Measurements from ENCODE around the gene TSPAN4. TPM values are rescaled to one million over a fixed set of nuclear protein-coding genes. Genes with fewer than 3 reads are reported as not detected.

The TSPAN4 gene
- polyA plus RNA-seq, 4 donors, result 63.9 to 92.2 (median 72.2) TPM

DNA sequence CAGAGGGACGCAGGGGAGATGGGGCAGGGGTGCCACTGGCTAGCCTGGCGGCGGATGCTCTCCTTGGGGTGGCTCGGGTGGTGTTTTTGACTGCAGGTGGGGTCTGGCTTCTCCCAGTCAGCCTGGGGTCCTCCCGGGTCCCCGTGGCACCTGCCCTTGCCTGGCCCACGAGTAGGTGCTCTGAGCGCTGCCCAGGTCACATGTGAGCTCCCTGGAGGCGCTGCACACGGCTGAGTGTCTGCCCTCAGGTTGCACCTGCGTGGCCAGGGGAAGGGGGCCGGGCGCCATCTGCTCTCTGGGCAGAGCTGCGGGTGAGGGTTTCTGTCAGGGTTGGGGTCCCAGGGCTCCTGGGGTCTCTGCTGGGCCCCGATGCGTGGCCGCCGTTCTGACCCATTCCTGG lies 5.2 kb downstream of the TSPAN4 start:
- no peak for DNase-seq (ENCODE audit: low read depth in 4 of 4, low spot score in 3 of 4)

GRCh38 chr11:848380-848931 lies 5.8 kb downstream of the TSPAN4 start:
- no peak for DNase-seq (ENCODE audit: low read depth in 4 of 4, low spot score in 3 of 4)

- DNase-seq (ENCODE audit: low read depth in 4 of 4, low spot score in 3 of 4), result no peak
Measured at GRCh38 chr11:849104-849824, 6.6 kb downstream of the TSPAN4 start.

GRCh38 chr11:849951-850774 lies 7.5 kb downstream of the TSPAN4 start:
- no peak for DNase-seq (ENCODE audit: low read depth in 4 of 4, low spot score in 3 of 4)

- DNase-seq (ENCODE audit: low read depth in 4 of 4, low spot score in 3 of 4), result no peak
Measured at GRCh38 chr11:850775-851763, 8.4 kb downstream of the TSPAN4 start.

GRCh38 chr11:852762-853161 lies 10.1 kb downstream of the TSPAN4 start:
- DNase-seq (ENCODE audit: low read depth in 4 of 4, low spot score in 3 of 4), result no peak

DNA sequence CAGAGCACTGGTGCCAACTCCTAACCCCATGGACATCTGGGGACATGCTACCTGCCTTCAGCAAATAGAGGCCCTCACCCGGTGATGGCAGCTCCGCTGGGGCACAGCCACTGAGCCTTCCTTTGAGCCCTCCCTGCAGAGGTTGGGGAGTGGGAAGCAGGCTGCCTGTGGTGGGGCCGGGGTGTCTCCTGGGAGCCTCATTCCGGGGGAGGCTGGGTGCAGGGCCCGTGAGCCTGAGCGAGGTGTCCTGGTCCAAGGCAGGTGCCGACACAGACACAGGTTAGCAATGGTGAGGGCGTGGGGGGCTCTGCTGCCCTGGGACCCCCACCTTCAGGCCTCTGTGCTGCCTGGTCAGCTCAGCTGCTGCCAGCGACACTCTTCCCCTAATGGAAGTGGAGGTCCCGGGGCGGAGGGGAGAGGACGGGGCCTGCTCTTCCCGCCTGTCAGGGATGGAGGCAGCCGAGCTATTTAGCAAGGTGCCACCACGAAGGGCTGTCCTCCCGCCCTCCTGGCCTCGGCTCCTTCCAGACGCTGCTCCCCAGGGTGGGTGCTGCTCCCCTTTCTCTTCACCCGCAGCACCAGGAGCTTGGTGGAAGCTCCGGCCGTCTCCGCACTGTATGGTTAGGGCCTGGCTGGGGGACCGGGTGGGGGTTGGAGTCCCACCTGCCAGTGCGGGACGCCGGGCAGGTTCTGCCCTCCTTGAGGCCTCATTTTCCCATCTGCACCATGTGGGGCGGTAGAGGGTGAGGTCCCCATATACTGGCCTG lies 11.2 kb downstream of the TSPAN4 start:
- DNase-seq (ENCODE audit: low read depth in 4 of 4, low spot score in 3 of 4), result no peak

DNA sequence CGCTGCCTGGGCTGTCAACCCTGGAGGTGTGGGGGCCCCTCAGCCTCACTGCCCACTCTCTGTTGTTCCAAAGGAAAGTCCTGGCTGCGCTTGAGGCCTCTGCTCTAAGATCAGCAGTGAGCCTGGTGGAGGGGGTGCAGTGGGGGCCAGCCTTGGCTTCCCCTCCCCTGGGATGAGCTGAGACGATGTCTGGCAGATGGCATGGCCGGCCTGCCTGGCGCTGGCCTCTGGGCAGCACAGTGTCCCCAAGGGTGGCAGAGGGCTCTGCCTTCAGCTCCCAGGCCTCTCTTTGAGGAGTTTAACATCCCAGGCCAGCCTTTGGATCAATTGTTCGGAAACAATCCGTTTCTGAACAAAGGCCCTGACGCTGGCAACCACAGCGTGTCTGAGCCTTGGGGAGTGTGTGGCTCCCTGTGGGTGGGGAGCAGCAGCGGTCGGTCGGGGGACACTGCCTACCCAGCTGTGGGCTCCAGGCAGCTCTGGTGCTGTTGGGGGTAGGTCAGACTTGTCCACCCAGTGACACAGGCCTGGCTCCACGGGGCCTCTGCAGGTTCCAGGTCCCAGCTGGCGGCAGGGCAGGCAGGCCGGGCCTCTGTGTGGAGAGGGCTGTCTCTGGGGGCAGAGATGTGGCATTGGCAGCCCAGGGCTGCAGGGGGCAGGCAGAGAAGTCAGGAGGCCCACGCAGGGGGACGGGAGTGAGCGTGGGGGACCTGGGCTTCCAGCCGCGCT lies 12.1 kb downstream of the TSPAN4 start:
- no peak for DNase-seq (ENCODE audit: low read depth in 4 of 4, low spot score in 3 of 4)

DNA sequence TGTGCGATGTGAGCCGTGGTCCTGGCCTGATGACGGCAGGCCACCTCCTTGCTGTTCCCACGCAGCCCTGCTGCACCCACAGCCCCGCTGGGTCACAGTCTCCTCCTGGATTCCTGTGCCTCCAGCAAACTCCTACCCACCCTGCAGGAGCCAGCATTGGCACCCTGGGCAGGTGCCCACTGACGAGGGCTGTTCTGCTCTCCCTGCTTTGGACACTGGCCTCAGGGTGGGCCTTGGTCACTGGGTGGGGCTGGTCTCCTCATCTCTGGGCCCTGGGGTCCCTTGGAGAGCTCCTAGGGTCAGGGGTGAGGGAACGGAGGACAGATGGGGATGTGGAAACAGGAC lies 12.7 kb downstream of the TSPAN4 start:
- no peak for DNase-seq (ENCODE audit: low read depth in 4 of 4, low spot score in 3 of 4)

DNA sequence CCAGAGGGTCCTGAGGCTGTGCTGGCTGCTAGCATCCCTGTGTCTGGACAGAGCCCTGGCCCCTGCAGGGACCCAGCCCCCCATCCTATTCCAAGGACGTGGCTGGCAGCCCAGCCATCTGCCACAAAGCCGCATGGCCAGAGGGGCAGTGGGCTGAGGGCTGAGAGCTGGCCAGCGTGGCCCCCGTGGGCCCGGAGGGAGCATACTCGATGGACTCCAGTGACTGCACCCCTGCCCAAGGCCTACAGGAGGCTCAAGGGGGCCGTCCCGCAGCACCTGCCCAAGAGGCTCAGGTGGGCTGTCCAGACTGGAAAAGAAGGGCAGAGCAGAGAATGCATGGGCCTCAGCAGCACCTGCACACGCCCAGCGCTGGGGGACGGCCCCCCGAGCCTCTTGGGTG lies 13.1 kb downstream of the TSPAN4 start:
- DNase-seq (ENCODE audit: low read depth in 4 of 4, low spot score in 3 of 4), result no peak

GRCh38 chr11:856397-856796 lies 13.7 kb downstream of the TSPAN4 start:
- DNase-seq (ENCODE audit: low read depth in 4 of 4, low spot score in 3 of 4), result no peak

- no peak for DNase-seq (ENCODE audit: low read depth in 4 of 4, low spot score in 3 of 4)
Measured at GRCh38 chr11:858053-858761, 15.6 kb downstream of the TSPAN4 start.

DNA sequence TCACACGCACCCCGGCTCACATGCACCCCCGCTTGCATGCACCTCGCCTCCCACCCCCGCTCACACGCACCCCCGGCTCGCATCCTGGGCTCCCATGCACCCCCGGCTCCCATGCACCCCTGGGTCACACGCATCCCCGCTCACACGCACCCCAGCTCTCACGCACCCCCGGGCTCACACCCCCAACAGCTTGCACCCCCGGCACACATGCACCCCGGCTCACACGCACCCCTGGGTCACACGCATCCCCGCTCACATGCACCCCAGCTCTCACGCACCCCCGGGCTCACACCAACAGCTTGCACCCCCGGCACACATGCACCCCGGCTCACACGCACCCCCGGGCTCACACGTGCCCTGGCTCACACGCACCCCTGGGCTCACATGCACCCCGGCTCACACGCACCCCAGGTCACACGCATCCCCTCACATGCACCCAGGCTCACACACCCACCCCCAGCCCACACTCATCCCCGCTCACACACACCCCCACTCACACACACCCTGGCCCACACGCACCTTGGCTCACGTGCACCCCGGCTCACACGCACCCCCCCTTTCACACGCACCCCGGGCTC lies 16.2 kb downstream of the TSPAN4 start:
- DNase-seq (ENCODE audit: low read depth in 4 of 4, low spot score in 3 of 4), result no peak

- no peak for DNase-seq (ENCODE audit: low read depth in 4 of 4, low spot score in 3 of 4)
Measured at GRCh38 chr11:859394-860131, 16.9 kb downstream of the TSPAN4 start.

GRCh38 chr11:860234-861104 lies 17.8 kb downstream of the TSPAN4 start:
- DNase-seq (ENCODE audit: low read depth in 4 of 4, low spot score in 3 of 4), result no peak

GRCh38 chr11:861105-861479 lies 18.4 kb downstream of the TSPAN4 start:
- no peak for DNase-seq (ENCODE audit: low read depth in 4 of 4, low spot score in 3 of 4)
